Esophagus muscularis mucosa (tissue), 4 donors: Measurements from ENCODE around the gene PKN2.

Experiments
- EP300 ChIP-seq: sonication (generic); formaldehyde crosslinking; IDR thresholded peaks from one replicate; pipeline ENCODE4 v1.6.1; 2017; ENCODE audit warnings: antibody characterized with exemption
- POLR2A ChIP-seq: fragments of 450-650 bp; IDR thresholded peaks from one replicate; pipeline ENCODE4 v1.6.1; 2017; ENCODE audit warnings: antibody characterized with exemption, moderate library complexity, mild to moderate bottlenecking, low read depth
- TF ChIP-seq, protein P1 (sequence below), 3 experiments: fragments of 200-600 bp in 2 of 3; fragments of 450-650 bp in 1 of 3; sonication (generic) in 2 of 3; IDR thresholded peaks; one replicate each; pipeline ENCODE4 v1.5.1; 2017 to 2019; ENCODE audit warnings: antibody characterized with exemption in 3 of 3, mild to moderate bottlenecking in 2 of 3, moderate library complexity in 1 of 3

DNA sequence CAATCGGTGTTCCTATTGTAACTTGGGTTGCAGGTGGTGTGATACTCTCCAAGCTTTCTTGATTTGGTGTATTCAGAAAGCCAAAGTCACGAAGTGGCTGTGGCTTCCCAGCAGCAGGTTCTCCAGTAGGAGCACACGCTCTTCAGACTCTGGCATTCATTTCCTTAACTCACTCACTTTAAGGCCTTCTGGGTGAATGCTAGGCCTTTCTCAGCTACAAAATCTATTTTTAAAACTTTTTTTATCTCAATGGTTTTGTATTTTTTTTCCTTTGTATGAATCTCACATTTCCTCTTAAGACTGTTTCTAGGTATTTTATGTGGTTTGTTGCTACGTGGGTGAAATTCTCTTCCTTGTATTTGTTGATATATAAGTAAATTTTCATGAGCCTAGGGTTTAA, 22.9 kb upstream of the PKN2 start:
- TF ChIP-seq, protein P1, sequence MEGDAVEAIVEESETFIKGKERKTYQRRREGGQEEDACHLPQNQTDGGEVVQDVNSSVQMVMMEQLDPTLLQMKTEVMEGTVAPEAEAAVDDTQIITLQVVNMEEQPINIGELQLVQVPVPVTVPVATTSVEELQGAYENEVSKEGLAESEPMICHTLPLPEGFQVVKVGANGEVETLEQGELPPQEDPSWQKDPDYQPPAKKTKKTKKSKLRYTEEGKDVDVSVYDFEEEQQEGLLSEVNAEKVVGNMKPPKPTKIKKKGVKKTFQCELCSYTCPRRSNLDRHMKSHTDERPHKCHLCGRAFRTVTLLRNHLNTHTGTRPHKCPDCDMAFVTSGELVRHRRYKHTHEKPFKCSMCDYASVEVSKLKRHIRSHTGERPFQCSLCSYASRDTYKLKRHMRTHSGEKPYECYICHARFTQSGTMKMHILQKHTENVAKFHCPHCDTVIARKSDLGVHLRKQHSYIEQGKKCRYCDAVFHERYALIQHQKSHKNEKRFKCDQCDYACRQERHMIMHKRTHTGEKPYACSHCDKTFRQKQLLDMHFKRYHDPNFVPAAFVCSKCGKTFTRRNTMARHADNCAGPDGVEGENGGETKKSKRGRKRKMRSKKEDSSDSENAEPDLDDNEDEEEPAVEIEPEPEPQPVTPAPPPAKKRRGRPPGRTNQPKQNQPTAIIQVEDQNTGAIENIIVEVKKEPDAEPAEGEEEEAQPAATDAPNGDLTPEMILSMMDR (IDR thresholded peaks at IDR 0.05) = no peak
- TF ChIP-seq POLR2A (no peak), EP300 (no peak)
